Small intestine (tissue), 7 donors: Measurements from ENCODE around the gene SCLY. TPM values are rescaled to one million over a fixed set of nuclear protein-coding genes. Genes with fewer than 3 reads are reported as not detected.

Experiments used
- DNase-seq, 2 donors: peaks; one replicate each; pipeline versions ENCODE4 v3.0.0 to v3.0.0-alpha.2; 2013
- FAIRE-seq: peaks from 2 replicates; lab custom pipeline; 2012; peaks lifted over from hg19 to GRCh38; lab: Jason Lieb, UNC
- H3K27ac ChIP-seq, 3 donors: one replicate each; pipeline ENCODE4 v1.5.1; 2013; ENCODE audit warnings: low read length in 2 of 3, mild to moderate bottlenecking in 2 of 3, control low read depth in 1 of 3, inconsistent platforms in 1 of 3, low read depth in 1 of 3, moderate library complexity in 1 of 3
- H3K27me3 ChIP-seq, 3 donors: one replicate each; pipeline ENCODE4 v1.6.1; 2013; ENCODE audit warnings: low read length in 3 of 3, inconsistent platforms in 1 of 3; ENCODE audit not compliant: control insufficient read depth in 3 of 3, insufficient read depth in 3 of 3
- H3K36me3 ChIP-seq, 3 donors: one replicate each; pipeline ENCODE4 v1.6.1; 2013; ENCODE audit warnings: low read length in 3 of 3, inconsistent platforms in 1 of 3, low read depth in 1 of 3, mild to moderate bottlenecking in 1 of 3, moderate library complexity in 1 of 3; ENCODE audit not compliant: control insufficient read depth in 3 of 3, insufficient read depth in 2 of 3
- H3K4me1 ChIP-seq, 3 donors: one replicate each; pipeline ENCODE4 v1.6.1; 2013; ENCODE audit warnings: low read length in 2 of 3, inconsistent platforms in 1 of 3, low read depth in 1 of 3, mild to moderate bottlenecking in 1 of 3, moderate library complexity in 1 of 3; ENCODE audit not compliant: control insufficient read depth in 3 of 3, insufficient read depth in 2 of 3
- H3K4me3 ChIP-seq, 3 donors: one replicate each; pipeline ENCODE4 v1.5.1; 2013; ENCODE audit warnings: low read length in 3 of 3, control low read depth in 1 of 3, inconsistent platforms in 1 of 3, low read depth in 1 of 3, mild to moderate bottlenecking in 1 of 3, moderate library complexity in 1 of 3
- H3K9me3 ChIP-seq, 2 donors: one replicate each; pipeline ENCODE4 v1.6.1; 2013; ENCODE audit warnings: low read depth in 1 of 2, low read length in 1 of 2; ENCODE audit not compliant: control insufficient read depth in 2 of 2, insufficient read depth in 1 of 2
- WGBS, 3 donors: extraction: QIAGEN DNeasy Blood & Tissue Kit; methylation state at CpG; one replicate each; pipeline ENCODE4 v1.1.7; 2013; 5-methylcytosine and 5-hydroxymethylcytosine counted together
- polyA plus RNA-seq, 4 donors: library from polyadenylated mRNA; stranded (reverse) in 3 of 4; unstranded in 1 of 4; fragments of 200-250 nt in 3 of 4; fragments of 120-200 nt in 1 of 4; gene quantifications; one replicate each; pipeline versions ENCODE4 v1.2.1 to v1.2.3, GENCODE V29; 2013
- donor health status: healthy with polysubstance abuse.
- donor health status: control.
- donor health status: control.
- donor health status: Bipolar disorder and iron deficiency.
- donor health status: healthy.

Gene SCLY
- polyA plus RNA-seq, 4 donors, result 12.7 to 28.8 (median 23.7) TPM

DNA sequence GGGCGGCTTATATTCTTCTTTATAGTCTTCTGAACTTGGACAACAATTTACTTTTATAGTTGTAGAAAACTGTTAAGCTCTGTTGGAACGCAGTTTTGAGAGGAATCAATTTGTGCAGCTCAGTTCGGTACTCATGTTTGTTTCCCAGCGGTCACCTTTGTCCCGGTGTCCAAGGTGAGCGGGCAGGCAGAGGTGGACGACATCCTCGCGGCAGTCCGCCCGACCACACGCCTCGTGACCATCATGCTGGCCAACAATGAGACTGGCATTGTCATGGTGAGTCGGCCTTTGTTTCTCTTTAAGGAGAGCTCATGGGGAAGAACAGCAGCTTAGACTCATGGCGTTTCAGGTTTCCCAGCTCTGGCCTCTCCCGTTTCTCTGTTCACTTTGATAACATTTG is 20.8 kb downstream of the SCLY start:
- H3K9me3 ChIP-seq, result peaks cover 0 to 9% of the 10 kb centered on the region in 2 donors
- DNase-seq (no peak), FAIRE-seq (no peak)
- H3K36me3 ChIP-seq, result peaks cover 7 to 52% (median 9%) of the 10 kb centered on the region in 3 donors
- no peaks in the 10 kb centered on the region for H3K4me1 ChIP-seq
- H3K27ac ChIP-seq, result no peak overlapping the region
- no peaks in the 10 kb centered on the region for H3K27me3 ChIP-seq
- no peak overlapping the region for H3K4me3 ChIP-seq
- 94 to 97% (median 97%) methylated on average over 16 of the region's 16 CpGs for WGBS, 3 donors

DNA sequence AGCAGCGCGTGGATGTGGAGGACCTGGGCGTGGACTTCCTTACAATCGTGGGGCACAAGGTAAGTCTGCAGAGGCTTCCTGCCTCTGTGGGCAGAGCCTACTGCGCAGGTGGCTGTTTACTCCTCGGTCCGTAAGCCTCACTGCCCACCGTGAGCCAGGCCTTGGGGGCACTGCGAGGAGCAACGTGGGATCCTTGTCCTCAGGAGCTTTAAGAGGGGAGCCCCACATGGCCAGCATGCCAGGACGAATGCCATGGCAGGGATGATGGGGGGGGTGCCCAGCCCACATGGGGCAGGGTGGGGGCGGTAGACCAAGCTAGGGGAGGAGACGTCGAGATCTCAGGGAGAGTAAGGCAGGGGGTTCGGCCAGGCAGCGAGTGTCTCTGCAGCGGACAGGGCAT is 21.4 kb downstream of the SCLY start:
- DNase-seq (no peak), FAIRE-seq (no peak)
- Histone ChIP-seq H3K4me3 (no peak overlapping the region), H3K27me3 (no peaks in the 10 kb centered on the region), H3K9me3 (peaks cover 0 to 9% of the 10 kb centered on the region in 2 donors), H3K36me3 (peaks cover 7 to 52% (median 9%) of the 10 kb centered on the region in 3 donors), H3K4me1 (no peaks in the 10 kb centered on the region), H3K27ac (no peak overlapping the region)
- WGBS, 3 donors, result 93 to 96% (median 94%) methylated on average over 17 of the region's 17 CpGs

DNA sequence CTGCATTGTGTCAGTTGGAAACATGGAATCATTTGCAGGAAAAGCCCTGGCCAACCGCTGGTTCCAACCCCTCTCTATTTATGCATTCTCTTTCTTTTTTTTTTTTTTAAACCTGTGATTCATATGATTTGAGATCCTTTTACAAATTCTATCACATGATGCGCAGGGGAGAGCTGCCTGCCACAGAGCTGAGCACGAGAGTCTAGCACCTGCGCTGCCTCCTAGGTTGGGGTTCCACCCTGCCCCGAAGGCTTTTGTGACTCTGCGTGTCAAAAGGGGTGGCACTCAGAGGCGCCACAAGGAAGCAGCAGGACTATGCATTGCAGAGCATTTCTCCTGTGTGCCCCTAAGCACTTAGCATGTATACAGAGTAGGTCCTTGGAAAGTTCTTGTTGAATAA is 22.0 kb downstream of the SCLY start:
- Histone ChIP-seq H3K9me3 (peaks cover 0 to 6% of the 10 kb centered on the region in 2 donors), H3K4me1 (no peaks in the 10 kb centered on the region), H3K27me3 (no peaks in the 10 kb centered on the region), H3K36me3 (peaks cover 5 to 51% (median 7%) of the 10 kb centered on the region in 3 donors), H3K4me3 (no peak overlapping the region), H3K27ac (no peak overlapping the region)
- DNase-seq (no peak), FAIRE-seq (no peak)
- WGBS, 3 donors, result 97% methylated on average over 7 of the region's 7 CpGs

DNA sequence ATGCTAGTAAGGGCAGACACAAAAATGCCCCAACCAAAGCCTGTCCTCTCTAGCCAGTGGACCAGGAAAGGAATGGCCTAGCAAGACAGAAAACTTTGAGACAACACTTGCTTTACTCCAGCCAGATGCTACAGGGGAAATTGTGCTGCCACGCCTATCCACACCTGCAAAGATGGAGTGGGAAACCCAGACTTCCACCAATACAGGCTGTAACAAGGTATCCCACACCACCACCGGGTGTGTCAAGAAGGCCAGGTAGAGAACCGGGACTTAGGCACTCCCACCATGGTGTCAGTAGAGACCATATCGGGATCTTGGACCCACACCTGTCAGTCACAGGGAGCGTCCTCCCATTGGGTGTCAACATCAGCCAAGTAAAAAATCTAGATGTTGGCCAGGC is 23.1 kb downstream of the SCLY start:
- DNase-seq, result no peak
- H3K27ac ChIP-seq, result no peak overlapping the region
- H3K27me3 ChIP-seq, result no peaks in the 10 kb centered on the region
- H3K36me3 ChIP-seq, result peaks cover 5 to 51% (median 7%) of the 10 kb centered on the region in 3 donors
- FAIRE-seq, result no peak
- H3K4me3 ChIP-seq, result no peak overlapping the region
- no peaks in the 10 kb centered on the region for H3K4me1 ChIP-seq
- peaks cover 0 to 3% of the 10 kb centered on the region in 2 donors for H3K9me3 ChIP-seq
- 86 to 98% (median 97%) methylated on average over 5 of the region's 5 CpGs for WGBS, 3 donors

DNA sequence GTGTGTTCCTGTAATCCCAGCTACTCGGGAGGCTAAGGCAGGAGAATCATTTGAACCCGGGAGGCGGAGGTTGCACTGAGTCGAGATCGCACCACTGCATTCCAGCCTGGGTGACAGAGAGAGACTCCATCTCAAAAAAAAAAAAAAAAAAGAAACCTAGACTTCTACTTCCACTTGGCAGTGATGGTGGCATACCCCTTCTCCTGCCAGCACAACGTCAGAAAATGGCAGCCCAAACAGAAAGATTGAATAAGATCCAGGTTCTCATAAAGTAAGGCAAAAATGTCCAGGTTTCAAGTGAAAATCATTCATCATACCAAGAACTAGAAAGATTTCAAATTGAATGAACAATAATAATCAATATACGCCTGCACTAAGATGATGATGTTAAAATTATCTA is 24.0 kb downstream of the SCLY start:
- FAIRE-seq, result no peak
- 91 to 95% (median 94%) methylated on average over 7 of the region's 7 CpGs for WGBS, 3 donors
- H3K4me3 ChIP-seq, result no peak overlapping the region
- no peaks in the 10 kb centered on the region for H3K27me3 ChIP-seq
- no peak for DNase-seq
- no peaks in the 10 kb centered on the region for H3K4me1 ChIP-seq
- no peak overlapping the region for H3K27ac ChIP-seq
- peaks cover 5 to 48% (median 7%) of the 10 kb centered on the region in 3 donors for H3K36me3 ChIP-seq
- H3K9me3 ChIP-seq, result no peaks in the 10 kb centered on the region

DNA sequence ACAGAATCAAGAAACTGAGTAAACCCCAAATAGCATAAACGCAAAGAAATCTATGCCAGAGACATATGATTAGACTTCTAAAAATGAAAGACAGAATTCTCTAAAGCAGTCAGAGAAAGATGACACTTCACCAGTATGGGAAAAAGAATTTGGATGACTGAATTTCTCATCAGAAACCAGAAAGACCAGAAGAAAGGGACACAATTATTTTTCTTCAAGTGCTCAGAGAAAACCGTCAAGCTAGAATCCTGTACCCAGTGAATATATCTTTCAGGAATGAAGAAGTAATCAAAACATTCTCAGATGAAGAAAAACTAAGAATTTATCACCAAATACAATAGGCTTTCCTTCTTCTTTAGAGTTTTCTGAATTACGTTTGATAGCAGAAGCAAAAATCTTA is 25.1 kb downstream of the SCLY start:
- DNase-seq (no peak), FAIRE-seq (no peak)
- H3K27ac ChIP-seq, result no peak overlapping the region
- 97% methylated on average over 3 of the region's 3 CpGs for WGBS, 3 donors
- no peaks in the 10 kb centered on the region for H3K4me1 ChIP-seq
- H3K9me3 ChIP-seq, result no peaks in the 10 kb centered on the region
- H3K36me3 ChIP-seq, result peaks cover 3 to 44% (median 7%) of the 10 kb centered on the region in 3 donors
- no peak overlapping the region for H3K4me3 ChIP-seq
- H3K27me3 ChIP-seq, result no peaks in the 10 kb centered on the region

DNA sequence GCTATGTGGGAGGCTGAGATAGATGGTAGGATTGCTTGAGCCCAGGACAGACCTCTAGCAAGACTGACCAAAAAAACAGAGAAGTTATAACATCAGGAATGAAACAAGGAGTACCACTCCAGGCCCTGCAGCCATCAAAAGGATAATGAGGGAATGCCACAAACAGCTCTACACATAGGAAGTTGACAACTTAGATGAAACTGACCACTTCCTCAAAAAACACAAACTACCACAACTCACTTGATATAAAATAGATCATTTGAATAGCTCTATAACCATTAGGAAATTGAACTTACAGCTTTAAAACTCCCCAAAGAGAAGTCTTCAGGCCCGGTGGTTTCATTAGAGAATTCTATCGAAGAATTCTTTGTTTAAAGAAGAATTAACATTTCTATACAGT is 26.4 kb downstream of the SCLY start:
- Histone ChIP-seq H3K4me3 (no peak overlapping the region), H3K4me1 (no peaks in the 10 kb centered on the region), H3K36me3 (peaks cover 3 to 38% (median 6%) of the 10 kb centered on the region in 3 donors), H3K27ac (no peak overlapping the region), H3K27me3 (no peaks in the 10 kb centered on the region), H3K9me3 (no peaks in the 10 kb centered on the region)
- 83 to 93% (median 90%) methylated on average over 2 of the region's 2 CpGs for WGBS, 3 donors
- DNase-seq (no peak), FAIRE-seq (no peak)

DNA sequence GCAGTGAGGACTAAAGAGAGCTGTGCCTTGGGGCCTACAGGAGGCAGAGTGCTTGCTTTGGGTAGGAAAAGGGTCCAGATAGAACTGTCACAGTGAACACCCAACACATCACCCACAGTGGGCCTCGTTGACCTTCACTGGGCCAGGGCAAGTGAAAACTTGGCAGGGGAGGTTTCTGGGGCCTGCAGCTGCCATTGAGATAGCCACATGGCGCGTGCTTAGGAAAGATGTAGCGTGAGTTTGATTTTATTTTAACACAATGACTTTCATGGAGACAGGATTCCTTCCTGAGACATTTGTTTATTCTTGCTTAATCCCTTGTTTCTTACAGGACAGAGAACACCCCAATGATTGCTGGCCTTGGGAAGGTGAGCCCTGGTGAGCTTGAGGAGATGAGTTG is 30.1 kb downstream of the SCLY start:
- Histone ChIP-seq H3K27ac (no peak overlapping the region), H3K4me3 (no peak overlapping the region), H3K27me3 (no peaks in the 10 kb centered on the region), H3K4me1 (no peaks in the 10 kb centered on the region), H3K9me3 (no peaks in the 10 kb centered on the region), H3K36me3 (peaks cover 0 to 37% (median 0%) of the 10 kb centered on the region in 3 donors)
- DNase-seq (no peak), FAIRE-seq (no peak)
- WGBS, 3 donors, result 90 to 91% (median 90%) methylated on average over 4 of the region's 4 CpGs

DNA sequence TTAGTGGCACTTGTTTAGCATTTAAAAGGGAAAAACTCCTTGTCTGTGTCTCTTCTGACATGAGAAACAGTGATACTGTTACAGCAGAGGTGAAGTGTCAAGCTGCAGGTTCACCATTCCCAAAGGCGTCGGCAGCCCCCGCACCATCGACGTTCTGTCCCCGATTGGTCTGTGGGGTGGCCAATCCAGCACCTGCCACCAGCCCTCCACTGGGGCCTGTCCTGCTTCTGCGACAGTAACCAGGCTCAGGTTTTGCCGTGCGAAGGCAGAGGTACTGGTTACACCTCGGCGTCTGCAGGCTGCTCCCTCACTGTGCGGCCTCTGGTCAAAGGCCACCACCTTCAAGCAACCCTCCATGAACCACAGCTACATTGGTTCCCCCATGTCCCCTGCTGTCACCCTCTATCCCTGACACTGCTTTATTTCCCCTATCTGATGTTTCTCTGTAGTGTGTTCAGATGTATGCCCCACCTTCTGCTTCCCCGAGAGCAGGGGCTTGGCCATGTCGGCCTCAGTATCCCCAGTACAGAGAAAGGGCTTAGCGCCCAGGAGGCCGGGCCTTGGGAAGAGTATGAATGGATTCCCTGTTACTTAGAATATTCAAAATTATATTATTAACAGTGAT is 30.7 kb downstream of the SCLY start:
- no peak for FAIRE-seq
- DNase-seq, result no peak
- no peaks in the 10 kb centered on the region for H3K4me1 ChIP-seq
- H3K27me3 ChIP-seq, result no peaks in the 10 kb centered on the region
- H3K9me3 ChIP-seq, result no peaks in the 10 kb centered on the region
- no peak overlapping the region for H3K27ac ChIP-seq
- WGBS, 3 donors, result 94 to 96% (median 95%) methylated on average over 16 of the region's 16 CpGs
- peaks cover 0 to 41% (median 0%) of the 10 kb centered on the region in 3 donors for H3K36me3 ChIP-seq
- H3K4me3 ChIP-seq, result no peak overlapping the region
